Bone marrow (tissue), 2 donors: ENCODE results near the gene ACTL7B.
"Not testable (repeated sequence)": the region's sequence is repeated elsewhere in the genome, so short reads cannot be mapped to it uniquely, and the experiment has no call there.

ENCODE experiments used
- DNase-seq, 2 donors: peaks; one replicate each; lab custom pipeline; 2025; lab: John Stamatoyannopoulos, UW

Gene ACTL7B

GRCh38 chr9:108844391-108844790, 11.4 kb downstream of the ACTL7B start:
- DNase-seq, result no peak

DNA sequence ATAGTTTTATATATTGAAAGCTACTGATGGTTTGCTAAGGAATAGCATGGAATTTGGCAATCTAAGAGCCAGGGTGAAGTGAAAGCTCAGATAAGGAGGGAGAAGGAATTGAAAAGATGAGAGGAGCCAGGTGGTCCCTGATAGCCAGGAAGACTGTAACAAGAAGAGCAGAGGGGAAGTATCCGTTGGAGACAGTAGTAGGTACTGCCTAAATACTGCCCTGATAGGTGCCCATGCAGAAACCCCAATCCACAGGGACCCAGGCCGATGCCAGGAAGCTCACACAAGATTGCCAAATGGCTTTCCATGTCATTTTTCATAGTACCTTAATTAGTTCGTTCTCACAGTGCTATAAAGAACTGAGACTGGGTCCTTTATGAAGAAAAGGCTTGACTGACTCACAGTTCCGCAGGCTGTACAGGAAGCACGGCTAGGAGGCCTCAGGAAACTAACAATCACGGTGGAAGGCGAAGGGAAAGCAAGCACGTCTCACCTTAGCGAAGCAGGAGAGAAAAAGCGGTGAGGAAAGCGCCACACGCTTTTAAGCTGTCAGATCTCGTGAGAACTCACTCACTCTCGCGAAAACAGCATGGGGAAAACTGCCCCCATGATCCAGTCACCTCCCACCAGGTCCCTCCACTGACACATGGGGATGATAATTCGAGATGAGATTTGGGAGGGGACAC, 13.0 kb downstream of the ACTL7B start:
- no peak for DNase-seq

DNA sequence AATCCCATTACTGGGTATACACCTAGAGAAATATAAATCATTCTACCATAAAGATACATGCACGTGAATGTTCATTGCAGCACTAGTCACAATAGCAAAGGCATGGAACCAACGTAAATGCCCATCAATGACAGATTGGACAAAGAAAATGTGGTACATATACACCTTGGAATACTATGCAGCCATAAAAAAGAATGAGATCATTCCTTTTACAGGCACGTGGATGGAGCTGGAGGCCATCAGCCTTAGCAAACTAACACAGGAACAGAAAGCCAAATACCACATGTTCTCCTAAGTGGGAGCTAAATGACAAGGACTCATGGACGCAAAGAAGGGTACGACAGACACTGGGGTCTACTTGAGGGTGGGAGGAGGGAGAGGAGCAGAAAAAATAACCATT, 16.2 kb downstream of the ACTL7B start:
- DNase-seq, result not testable (repeated sequence)

DNA sequence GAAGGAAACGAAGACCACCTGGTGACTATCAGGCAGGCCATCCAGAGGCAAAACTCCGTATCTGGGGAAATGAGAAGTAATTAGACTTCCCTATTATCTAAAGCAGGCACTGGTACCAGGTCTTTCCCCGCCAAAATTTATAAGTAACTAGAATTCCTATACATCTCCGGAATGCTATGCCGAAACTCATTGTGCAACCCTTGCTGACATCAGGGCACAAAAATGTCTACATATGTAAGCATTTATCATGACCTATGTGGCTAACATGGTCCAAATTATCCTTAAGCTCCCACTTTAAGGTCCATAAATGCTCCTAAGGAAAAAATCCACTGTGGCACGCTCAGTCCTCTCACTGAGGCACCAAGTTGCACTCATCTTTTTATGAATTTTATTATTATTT, 17.8 kb downstream of the ACTL7B start:
- DNase-seq, result no peak

DNA sequence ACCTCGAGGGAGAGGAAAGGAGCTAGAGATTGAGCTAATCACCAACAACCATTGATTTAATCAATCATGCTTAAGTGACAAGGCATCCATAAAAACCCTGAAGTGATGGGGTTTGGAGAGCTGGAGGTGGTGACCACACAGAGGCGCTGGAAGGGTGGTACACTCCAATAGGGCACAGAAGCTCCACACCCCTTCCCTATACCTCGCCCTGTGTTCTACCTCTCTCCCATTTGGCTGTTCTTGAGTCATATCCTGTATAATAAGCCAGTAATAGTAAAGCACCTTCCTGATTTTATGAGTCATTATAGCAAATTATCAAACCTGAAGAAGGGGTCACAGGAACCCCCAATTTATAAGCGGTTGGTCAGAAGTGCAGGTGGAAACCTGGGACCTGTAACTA, 18.3 kb downstream of the ACTL7B start:
- no peak for DNase-seq

GRCh38 chr9:108836781-108837180, 19.0 kb downstream of the ACTL7B start:
- DNase-seq, result no peak

- no peak for DNase-seq
These were observed 19.5 kb downstream of the ACTL7B start for GRCh38 chr9:108836319-108836718.

GRCh38 chr9:108835831-108836230, 20.0 kb downstream of the ACTL7B start:
- DNase-seq, result no peak

DNA sequence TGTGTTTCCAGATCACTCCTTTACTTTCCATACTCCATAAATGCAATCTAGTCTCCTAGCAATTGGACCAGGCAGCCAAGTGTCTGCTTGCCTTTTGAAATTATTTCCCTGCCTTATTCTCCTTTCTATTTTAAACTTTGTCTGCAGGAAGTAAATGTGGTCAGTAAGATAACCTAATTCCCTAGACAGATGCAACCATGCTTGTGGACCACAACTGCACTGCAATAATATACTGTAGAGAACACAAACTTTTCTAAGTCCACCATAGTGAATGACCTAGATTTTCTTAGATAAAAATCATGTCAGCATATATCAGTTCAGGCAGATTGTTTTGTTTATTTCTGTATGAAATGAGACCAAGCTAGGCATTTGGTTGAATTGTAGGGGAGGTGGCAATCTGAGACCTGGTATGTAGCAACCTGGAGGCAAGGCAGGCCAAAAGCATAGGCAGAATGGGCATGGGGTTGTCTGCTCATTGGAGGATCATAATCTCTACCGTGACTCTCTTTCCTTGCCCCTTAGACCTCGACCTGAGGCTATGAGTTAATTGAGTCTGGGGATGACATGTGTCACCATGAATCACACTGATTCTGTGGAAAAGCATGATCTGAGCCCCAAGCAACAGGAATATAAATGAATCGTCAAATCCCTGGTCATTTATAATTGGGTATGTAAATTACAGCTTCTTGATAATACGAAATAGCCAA, 20.7 kb downstream of the ACTL7B start:
- DNase-seq, result no peak

- DNase-seq, result no peak
These were observed 23.6 kb downstream of the ACTL7B start for GRCh38 chr9:108832179-108832500.

GRCh38 chr9:108831496-108832178, 24.1 kb downstream of the ACTL7B start:
- no peak for DNase-seq

DNA sequence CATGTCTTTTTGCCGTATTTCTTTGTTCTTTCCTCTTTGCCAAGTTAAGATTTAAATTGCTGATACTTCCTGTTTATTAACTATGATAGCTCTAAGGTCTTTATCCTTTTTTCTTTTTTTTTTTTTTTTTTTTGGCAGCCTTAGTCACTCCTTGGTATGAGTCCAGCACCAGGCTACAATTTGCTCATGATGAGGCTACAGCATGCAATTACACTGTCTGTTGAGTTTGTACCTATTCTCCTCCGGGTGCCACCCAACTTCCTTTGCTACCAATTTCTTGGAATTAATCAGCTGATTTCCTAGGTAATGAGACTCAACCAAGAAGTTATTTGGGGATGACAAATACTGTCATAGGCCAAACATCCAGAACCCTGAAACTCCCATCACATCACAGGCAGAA, 25.5 kb downstream of the ACTL7B start:
- DNase-seq, result no peak

DNA sequence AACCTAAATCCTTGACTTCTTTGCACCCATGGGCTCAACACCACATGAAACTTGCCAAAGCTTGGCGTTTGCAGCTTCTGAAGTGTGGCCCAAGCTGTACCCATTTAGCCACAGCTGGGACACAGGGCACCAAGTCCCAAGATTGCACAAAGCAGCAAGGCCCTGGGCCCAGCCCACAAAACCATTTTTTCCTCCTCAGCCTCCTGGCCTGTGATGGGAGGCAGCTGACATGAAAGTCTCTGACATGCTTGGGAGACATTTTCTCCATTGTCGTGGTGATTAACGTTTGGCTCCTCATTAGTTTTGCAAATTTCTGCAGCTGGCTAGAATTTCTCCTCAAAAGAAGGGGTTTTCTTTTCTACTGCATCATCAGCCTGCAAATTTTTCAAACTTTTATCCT, 32.0 kb downstream of the ACTL7B start:
- no peak for DNase-seq

DNA sequence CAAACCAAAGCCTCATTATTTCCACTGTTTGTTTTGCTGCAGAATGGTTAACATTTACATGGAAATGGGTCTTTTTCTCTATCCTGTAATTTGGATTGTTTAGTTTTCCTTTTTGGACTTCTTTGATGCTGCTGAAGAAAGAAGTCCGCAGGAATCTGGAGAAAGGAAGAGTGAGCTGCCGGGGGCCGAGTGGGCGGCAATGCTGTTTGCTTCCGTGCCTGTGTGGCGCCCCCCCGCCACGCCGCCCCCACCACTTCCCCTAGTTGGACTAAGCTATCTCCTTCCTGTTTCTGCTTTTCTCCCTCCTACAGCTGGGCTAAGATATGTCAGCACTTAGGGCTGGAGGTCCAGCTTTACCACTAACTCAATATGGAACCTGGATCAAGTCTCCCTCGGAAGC, 39.7 kb downstream of the ACTL7B start:
- no peak for DNase-seq

GRCh38 chr9:108815156-108815555, 40.6 kb downstream of the ACTL7B start:
- no peak for DNase-seq

GRCh38 chr9:108813951-108814601, 41.7 kb downstream of the ACTL7B start:
- no peak for DNase-seq

DNA sequence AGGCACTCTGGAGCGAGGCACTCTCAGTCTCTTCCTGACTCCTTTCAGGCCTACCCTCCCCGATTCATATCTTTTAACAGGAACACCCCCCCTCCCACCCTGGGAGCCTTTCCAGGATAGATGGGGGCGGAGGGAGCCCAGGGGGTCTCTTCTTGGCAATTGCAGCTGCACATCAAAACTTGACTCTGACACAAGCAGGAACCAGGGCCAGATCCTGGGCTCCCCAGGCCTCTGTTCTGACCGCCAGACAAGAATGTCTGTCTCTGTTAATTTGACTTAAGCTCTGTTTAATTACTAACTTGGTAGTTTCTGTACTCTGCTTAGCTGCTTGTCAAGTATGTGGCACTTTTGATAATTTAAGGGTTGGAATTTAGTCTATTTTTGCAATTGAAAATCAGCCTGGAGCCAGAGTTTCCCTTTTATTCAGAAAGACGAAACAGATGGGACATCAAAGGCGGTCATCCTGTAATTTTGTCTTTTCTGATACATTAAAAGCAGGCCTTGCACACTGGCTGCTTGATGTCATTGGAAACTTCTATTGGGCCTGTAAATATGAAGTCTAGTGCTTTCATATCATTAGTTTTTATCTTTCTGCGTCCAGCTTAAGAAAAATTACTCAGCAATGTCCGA, 43.3 kb downstream of the ACTL7B start:
- no peak for DNase-seq

- no peak for DNase-seq
These were observed 43.8 kb downstream of the ACTL7B start for GRCh38 chr9:108811944-108812343.

- DNase-seq, result no peak
These were observed 46.5 kb downstream of the ACTL7B start for GRCh38 chr9:108809269-108809668.
